SK-N-SH treated with all-trans-retinoic acid at 6 μM for 48 hours (cell line): ENCODE data around the gene PEX10.

Source experiments
- ATAC-seq: fragments of 200-7000 bp; cut with Tn5 transposase; 3 replicates; pipeline ENCODE4 v1.9.1; 2020; ENCODE audit warnings: mild to moderate bottlenecking, moderate library complexity
- ARNTL ChIP-seq: fragments of 450-650 bp; formaldehyde crosslinking; IDR thresholded peaks from 2 replicates; pipeline ENCODE4 v1.5.0; 2020; ENCODE audit warnings: low read depth, mild to moderate bottlenecking, moderate library complexity, borderline replicate concordance
- BACH2 ChIP-seq: fragments of 250-450 bp; sonication (Bioruptor Pico); IDR thresholded peaks from 2 replicates; pipeline ENCODE4 v1.9.0; 2021; ENCODE audit warnings: mild to moderate bottlenecking, borderline replicate concordance
- CSDC2 ChIP-seq: fragments of 250-450 bp; sonication (Bioruptor Pico); IDR thresholded peaks from 2 replicates; pipeline ENCODE4 v1.5.0; 2020; ENCODE audit warnings: mild to moderate bottlenecking, moderate library complexity
- ESRRG ChIP-seq: fragments of 250-450 bp; sonication (Bioruptor Pico); IDR thresholded peaks from 2 replicates; pipeline ENCODE4 v1.6.1; 2021; ENCODE audit warnings: mild to moderate bottlenecking
- GLIS3 ChIP-seq: fragments of 250-450 bp; sonication (Bioruptor Pico); IDR thresholded peaks from 2 replicates; pipeline ENCODE4 v1.5.0; 2020; ENCODE audit warnings: mild to moderate bottlenecking, moderate library complexity
- ISL1 ChIP-seq: fragments of 250-450 bp; sonication (Bioruptor Pico); IDR thresholded peaks from 2 replicates; pipeline ENCODE4 v2.1.2; 2022; ENCODE audit warnings: mild to moderate bottlenecking, moderate library complexity
- OSR1 ChIP-seq: fragments of 250-450 bp; sonication (Bioruptor Pico); IDR thresholded peaks from 2 replicates; pipeline ENCODE4 v1.8.0; 2022; ENCODE audit warnings: moderate library complexity, mild to moderate bottlenecking, inconsistent platforms
- PPARA ChIP-seq: fragments of 250-450 bp; sonication (Bioruptor Pico); IDR thresholded peaks from 2 replicates; pipeline ENCODE4 v1.5.0; 2020; ENCODE audit warnings: mild to moderate bottlenecking, borderline replicate concordance
- RARB ChIP-seq: fragments of 250-450 bp; sonication (Bioruptor Pico); IDR thresholded peaks from 2 replicates; pipeline ENCODE4 v1.8.0; 2021; ENCODE audit warnings: mild to moderate bottlenecking, moderate library complexity
- SNAI2 ChIP-seq: fragments of 250-450 bp; sonication (Bioruptor Pico); IDR thresholded peaks from 2 replicates; pipeline ENCODE4 v1.5.0; 2020; ENCODE audit warnings: mild to moderate bottlenecking, moderate library complexity
- TCF4 ChIP-seq: fragments of 250-450 bp; sonication (Bioruptor Pico); IDR thresholded peaks from 2 replicates; pipeline ENCODE4 v1.8.0; 2021; ENCODE audit warnings: mild to moderate bottlenecking, moderate library complexity, borderline replicate concordance
- TOX ChIP-seq: fragments of 250-450 bp; sonication (Bioruptor Pico); IDR thresholded peaks from 2 replicates; pipeline ENCODE4 v1.8.0; 2021; ENCODE audit warnings: mild to moderate bottlenecking, moderate library complexity, borderline replicate concordance
- ZC3H10 ChIP-seq: fragments of 250-450 bp; sonication (Bioruptor Pico); IDR thresholded peaks from 2 replicates; pipeline ENCODE4 v1.5.1; 2021; ENCODE audit warnings: mild to moderate bottlenecking, moderate library complexity
- ZFP3 ChIP-seq: fragments of 250-450 bp; sonication (Bioruptor Pico); IDR thresholded peaks from 2 replicates; pipeline ENCODE4 v1.5.0; 2020; ENCODE audit warnings: mild to moderate bottlenecking, moderate library complexity
- ZFP30 ChIP-seq: fragments of 450-650 bp; formaldehyde crosslinking; IDR thresholded peaks from 2 replicates; pipeline ENCODE4 v1.5.0; 2022; ENCODE audit warnings: mild to moderate bottlenecking, moderate library complexity
- ZNF70 ChIP-seq: fragments of 450-650 bp; formaldehyde crosslinking; IDR thresholded peaks from 2 replicates; pipeline ENCODE4 v1.5.0; 2020; ENCODE audit warnings: mild to moderate bottlenecking, moderate library complexity
- ZNF8 ChIP-seq: fragments of 450-650 bp; formaldehyde crosslinking; IDR thresholded peaks from 2 replicates; pipeline ENCODE4 v1.5.0; 2020; ENCODE audit warnings: mild to moderate bottlenecking, moderate library complexity
- TF ChIP-seq, protein P1 (sequence below): fragments of 250-450 bp; sonication (Bioruptor Pico); IDR thresholded peaks from 2 replicates; pipeline ENCODE4 v1.5.1; 2021; ENCODE audit warnings: mild to moderate bottlenecking, moderate library complexity
- TF ChIP-seq, protein P2 (sequence below): fragments of 250-450 bp; sonication (Bioruptor Pico); IDR thresholded peaks from 2 replicates; pipeline ENCODE4 v1.5.1; 2020; ENCODE audit warnings: low read depth, mild to moderate bottlenecking, moderate library complexity
- TF ChIP-seq, protein P3 (sequence below): fragments of 250-450 bp; sonication (Bioruptor Pico); IDR thresholded peaks from 2 replicates; pipeline ENCODE4 v1.8.0; 2020; ENCODE audit warnings: mild to moderate bottlenecking, moderate library complexity, borderline replicate concordance
- TF ChIP-seq, protein P4 (sequence below): fragments of 250-450 bp; sonication (Bioruptor Pico); IDR thresholded peaks from 2 replicates; pipeline ENCODE4 v1.5.0; 2020; ENCODE audit warnings: mild to moderate bottlenecking, moderate library complexity

Gene PEX10

DNA sequence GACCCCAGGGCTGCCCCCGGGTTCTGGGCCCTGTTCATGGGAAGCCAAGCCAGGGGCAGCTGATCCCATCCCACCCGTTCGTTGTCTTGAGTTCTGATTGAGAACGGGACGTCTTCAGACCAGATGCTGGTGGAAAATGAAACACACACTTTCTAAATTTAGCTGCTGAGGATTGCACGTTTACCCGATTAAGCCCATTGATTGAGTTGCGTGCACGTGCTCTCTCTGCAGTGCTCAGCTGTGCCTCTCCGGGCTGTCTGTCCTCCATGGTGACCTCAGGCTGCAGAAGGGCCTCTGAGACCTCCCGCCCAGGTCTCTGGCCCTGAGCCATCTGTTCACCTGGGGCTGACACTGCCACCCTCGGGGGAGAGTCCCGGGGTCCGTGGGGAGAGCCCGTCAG, 27.0 kb upstream of the PEX10 start:
- no peak for ATAC-seq
- TF ChIP-seq RARB (CRISPR knock-in tag) (no peak), ZNF8 (CRISPR knock-in tag) (no peak), GLIS3 (no peak), ARNTL (CRISPR knock-in tag) (no peak)
- TF ChIP-seq, protein P1, sequence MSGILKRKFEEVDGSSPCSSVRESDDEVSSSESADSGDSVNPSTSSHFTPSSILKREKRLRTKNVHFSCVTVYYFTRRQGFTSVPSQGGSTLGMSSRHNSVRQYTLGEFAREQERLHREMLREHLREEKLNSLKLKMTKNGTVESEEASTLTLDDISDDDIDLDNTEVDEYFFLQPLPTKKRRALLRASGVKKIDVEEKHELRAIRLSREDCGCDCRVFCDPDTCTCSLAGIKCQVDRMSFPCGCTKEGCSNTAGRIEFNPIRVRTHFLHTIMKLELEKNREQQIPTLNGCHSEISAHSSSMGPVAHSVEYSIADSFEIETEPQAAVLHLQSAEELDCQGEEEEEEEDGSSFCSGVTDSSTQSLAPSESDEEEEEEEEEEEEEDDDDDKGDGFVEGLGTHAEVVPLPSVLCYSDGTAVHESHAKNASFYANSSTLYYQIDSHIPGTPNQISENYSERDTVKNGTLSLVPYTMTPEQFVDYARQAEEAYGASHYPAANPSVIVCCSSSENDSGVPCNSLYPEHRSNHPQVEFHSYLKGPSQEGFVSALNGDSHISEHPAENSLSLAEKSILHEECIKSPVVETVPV = no peak
- TF ChIP-seq, all 23 proteins: peak for 0

DNA sequence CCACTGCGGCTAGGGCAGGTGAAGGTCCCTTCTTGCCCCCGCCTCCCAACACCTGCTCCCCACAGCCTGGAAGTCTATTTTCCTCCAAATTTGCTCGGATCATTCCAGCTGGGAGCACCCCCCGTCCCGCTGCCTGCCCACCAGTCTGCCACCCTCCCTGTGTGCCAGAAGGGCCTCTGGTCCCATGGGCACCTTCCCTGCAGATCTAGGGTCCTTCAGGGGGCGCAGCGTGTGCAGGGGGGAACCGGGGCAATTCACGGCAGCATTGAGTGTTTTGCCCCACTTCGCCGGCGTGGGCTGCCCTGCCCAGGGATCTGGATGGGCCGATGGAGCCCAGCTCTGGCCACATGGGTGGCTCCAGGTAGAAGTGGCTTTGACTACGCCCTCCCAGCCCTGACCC, 26.3 kb upstream of the PEX10 start:
- TF ChIP-seq OSR1 = no peak
- no peak for ATAC-seq

DNA sequence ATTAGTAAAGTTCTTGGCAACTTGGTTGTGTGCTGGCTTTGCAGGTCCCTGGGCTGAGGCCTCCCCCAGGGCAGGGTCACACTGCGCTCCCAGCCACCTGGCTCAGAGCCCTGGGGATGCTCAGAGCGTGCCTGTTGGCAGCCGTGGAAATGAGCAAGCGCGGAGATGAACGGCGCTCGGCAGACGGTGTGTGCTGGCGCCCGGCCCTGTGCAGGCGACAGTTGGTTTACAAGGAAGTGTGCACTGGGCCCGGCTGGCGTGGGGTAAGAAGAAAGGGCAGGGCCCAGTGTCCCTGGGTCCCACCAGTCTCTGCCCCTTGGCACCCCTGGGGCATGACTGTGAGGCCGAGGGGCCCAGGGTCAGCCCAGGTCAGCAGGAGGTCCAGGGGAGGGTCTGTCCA, 25.7 kb upstream of the PEX10 start:
- no peak for ATAC-seq
- TF ChIP-seq, protein P1 = no peak
- no peak for TF ChIP-seq TOX (CRISPR knock-in tag)
- TF ChIP-seq GLIS3 = no peak
- TF ChIP-seq ISL1 (CRISPR knock-in tag) = no peak
- TF ChIP-seq ZFP3 = no peak
- TF ChIP-seq OSR1 = no peak
- no peak for TF ChIP-seq ARNTL (CRISPR knock-in tag)
- TF ChIP-seq, protein P2, sequence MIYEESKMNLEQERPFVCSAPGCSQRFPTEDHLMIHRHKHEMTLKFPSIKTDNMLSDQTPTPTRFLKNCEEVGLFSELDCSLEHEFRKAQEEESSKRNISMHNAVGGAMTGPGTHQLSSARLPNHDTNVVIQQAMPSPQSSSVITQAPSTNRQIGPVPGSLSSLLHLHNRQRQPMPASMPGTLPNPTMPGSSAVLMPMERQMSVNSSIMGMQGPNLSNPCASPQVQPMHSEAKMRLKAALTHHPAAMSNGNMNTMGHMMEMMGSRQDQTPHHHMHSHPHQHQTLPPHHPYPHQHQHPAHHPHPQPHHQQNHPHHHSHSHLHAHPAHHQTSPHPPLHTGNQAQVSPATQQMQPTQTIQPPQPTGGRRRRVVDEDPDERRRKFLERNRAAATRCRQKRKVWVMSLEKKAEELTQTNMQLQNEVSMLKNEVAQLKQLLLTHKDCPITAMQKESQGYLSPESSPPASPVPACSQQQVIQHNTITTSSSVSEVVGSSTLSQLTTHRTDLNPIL (CRISPR knock-in tag) = no peak
- no peak for TF ChIP-seq RARB (CRISPR knock-in tag)
- TF ChIP-seq, protein P3, sequence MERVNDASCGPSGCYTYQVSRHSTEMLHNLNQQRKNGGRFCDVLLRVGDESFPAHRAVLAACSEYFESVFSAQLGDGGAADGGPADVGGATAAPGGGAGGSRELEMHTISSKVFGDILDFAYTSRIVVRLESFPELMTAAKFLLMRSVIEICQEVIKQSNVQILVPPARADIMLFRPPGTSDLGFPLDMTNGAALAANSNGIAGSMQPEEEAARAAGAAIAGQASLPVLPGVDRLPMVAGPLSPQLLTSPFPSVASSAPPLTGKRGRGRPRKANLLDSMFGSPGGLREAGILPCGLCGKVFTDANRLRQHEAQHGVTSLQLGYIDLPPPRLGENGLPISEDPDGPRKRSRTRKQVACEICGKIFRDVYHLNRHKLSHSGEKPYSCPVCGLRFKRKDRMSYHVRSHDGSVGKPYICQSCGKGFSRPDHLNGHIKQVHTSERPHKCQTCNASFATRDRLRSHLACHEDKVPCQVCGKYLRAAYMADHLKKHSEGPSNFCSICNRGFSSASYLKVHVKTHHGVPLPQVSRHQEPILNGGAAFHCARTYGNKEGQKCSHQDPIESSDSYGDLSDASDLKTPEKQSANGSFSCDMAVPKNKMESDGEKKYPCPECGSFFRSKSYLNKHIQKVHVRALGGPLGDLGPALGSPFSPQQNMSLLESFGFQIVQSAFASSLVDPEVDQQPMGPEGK (CRISPR knock-in tag) = no peak
- TF ChIP-seq PPARA (CRISPR knock-in tag) = no peak
- TF ChIP-seq, all 23 proteins: peak for 0

DNA sequence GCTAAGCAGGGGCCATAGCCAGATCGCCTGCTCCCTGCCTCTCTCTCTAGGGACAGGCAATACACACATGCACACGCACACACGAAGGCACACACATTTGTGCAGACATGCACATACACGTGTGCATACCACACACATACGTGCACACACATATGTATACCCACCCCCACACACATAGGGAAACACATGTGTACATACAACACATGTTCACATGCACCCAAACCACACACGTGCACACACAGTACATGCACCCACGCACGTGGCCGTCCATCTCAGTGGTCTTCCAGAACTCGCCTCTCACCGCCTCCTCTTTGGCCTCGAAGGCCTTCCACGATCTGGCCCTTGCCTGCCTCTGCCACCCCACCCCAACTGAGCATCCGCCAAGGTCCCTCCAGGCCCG, 25.3 kb upstream of the PEX10 start:
- no peak for ATAC-seq
- TF ChIP-seq CSDC2 (CRISPR knock-in tag) (no peak), TOX (CRISPR knock-in tag) (no peak), ARNTL (CRISPR knock-in tag) (no peak), TCF4 (no peak), ZFP3 (no peak), ESRRG (CRISPR knock-in tag) (no peak), SNAI2 (CRISPR knock-in tag) (no peak), PPARA (CRISPR knock-in tag) (no peak), BACH2 (CRISPR knock-in tag) (no peak), ZNF8 (CRISPR knock-in tag) (no peak), ISL1 (CRISPR knock-in tag) (no peak), ZNF70 (no peak), ZFP30 (CRISPR knock-in tag) (no peak), RARB (CRISPR knock-in tag) (no peak), GLIS3 (no peak), ZC3H10 (CRISPR knock-in tag) (no peak)
- TF ChIP-seq, protein P2 (CRISPR knock-in tag) = no peak
- TF ChIP-seq, protein P3 (CRISPR knock-in tag) = no peak
- TF ChIP-seq, protein P4, sequence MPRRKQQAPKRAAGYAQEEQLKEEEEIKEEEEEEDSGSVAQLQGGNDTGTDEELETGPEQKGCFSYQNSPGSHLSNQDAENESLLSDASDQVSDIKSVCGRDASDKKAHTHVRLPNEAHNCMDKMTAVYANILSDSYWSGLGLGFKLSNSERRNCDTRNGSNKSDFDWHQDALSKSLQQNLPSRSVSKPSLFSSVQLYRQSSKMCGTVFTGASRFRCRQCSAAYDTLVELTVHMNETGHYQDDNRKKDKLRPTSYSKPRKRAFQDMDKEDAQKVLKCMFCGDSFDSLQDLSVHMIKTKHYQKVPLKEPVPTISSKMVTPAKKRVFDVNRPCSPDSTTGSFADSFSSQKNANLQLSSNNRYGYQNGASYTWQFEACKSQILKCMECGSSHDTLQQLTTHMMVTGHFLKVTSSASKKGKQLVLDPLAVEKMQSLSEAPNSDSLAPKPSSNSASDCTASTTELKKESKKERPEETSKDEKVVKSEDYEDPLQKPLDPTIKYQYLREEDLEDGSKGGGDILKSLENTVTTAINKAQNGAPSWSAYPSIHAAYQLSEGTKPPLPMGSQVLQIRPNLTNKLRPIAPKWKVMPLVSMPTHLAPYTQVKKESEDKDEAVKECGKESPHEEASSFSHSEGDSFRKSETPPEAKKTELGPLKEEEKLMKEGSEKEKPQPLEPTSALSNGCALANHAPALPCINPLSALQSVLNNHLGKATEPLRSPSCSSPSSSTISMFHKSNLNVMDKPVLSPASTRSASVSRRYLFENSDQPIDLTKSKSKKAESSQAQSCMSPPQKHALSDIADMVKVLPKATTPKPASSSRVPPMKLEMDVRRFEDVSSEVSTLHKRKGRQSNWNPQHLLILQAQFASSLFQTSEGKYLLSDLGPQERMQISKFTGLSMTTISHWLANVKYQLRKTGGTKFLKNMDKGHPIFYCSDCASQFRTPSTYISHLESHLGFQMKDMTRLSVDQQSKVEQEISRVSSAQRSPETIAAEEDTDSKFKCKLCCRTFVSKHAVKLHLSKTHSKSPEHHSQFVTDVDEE (CRISPR knock-in tag) = no peak
